ENCODE results near the gene HTRA2. TPM values are rescaled to one million over a fixed set of nuclear protein-coding genes. Genes with fewer than 3 reads are reported as not detected.

The HTRA2 gene
- total and polyA plus RNA-seq, 5 donors from 2014 or later: 25.8 to 34.1 (median 29.2) TPM

- Histone ChIP-seq H3K4me1 (ENCODE audit: control insufficient read depth, insufficient read depth, low read length, poor library complexity, severe bottlenecking) (peaks cover 33% of the 10 kb centered on the region), H3K27me3 (ENCODE audit: control insufficient read depth, insufficient read depth, low read length) (peaks cover 41% of the 10 kb centered on the region), H3K4me3 (ENCODE audit: low read depth, low read length) (no peak overlapping the region), H3K36me3 (ENCODE audit: control insufficient read depth, insufficient read depth, low read length) (no peaks in the 10 kb centered on the region), H3K9me3 (ENCODE audit: control insufficient read depth in 2 of 2, low read length in 2 of 2) (no peaks in the 10 kb centered on the region), H3K27ac (ENCODE audit: insufficient read depth, low read length, poor library complexity, severe bottlenecking) (no peak overlapping the region)
- H3K27me3 Mint-ChIP-seq: peaks cover 77% of the 10 kb centered on the region
- H3K4me1 Mint-ChIP-seq: peaks cover 0 to 29% (median 4%) of the 10 kb centered on the region in 4 donors
- peaks cover 4% of the 10 kb centered on the region for H3K36me3 Mint-ChIP-seq
- no peak for ATAC-seq (ENCODE audit: low read depth in 2 of 2)
- peak in 1 of 3 donors; percentile 45 for DNase-seq
- H3K9me3 Mint-ChIP-seq: peaks cover 0 to 13% (median 0%) of the 10 kb centered on the region in 7 donors
- H3K27ac Mint-ChIP-seq: no peak overlapping the region
- peak overlapping the region; percentile 21 to 85 (median 58) for H3K4me3 Mint-ChIP-seq
Measured at GRCh38 chr2:74515271-74515980, 14.3 kb upstream of the HTRA2 start.

GRCh38 chr2:74515981-74516633, 13.6 kb upstream of the HTRA2 start:
- peaks cover 33% of the 10 kb centered on the region for H3K4me1 ChIP-seq (ENCODE audit: control insufficient read depth, insufficient read depth, low read length, poor library complexity, severe bottlenecking)
- no peak overlapping the region for H3K27ac ChIP-seq (ENCODE audit: insufficient read depth, low read length, poor library complexity, severe bottlenecking)
- H3K9me3 ChIP-seq (ENCODE audit: control insufficient read depth in 2 of 2, low read length in 2 of 2): no peaks in the 10 kb centered on the region
- H3K36me3 ChIP-seq (ENCODE audit: control insufficient read depth, insufficient read depth, low read length): no peaks in the 10 kb centered on the region
- peaks cover 42% of the 10 kb centered on the region for H3K27me3 ChIP-seq (ENCODE audit: control insufficient read depth, insufficient read depth, low read length)
- no peak overlapping the region for H3K4me3 ChIP-seq (ENCODE audit: low read depth, low read length)
- peaks cover 0 to 29% (median 2%) of the 10 kb centered on the region in 4 donors for H3K4me1 Mint-ChIP-seq
- DNase-seq (peak; percentile 52 to 85 (median 71)), ATAC-seq (ENCODE audit: low read depth in 2 of 2) (peak; percentile 75 to 77)
- no peak overlapping the region for H3K27ac Mint-ChIP-seq
- peaks cover 79% of the 10 kb centered on the region for H3K27me3 Mint-ChIP-seq
- H3K36me3 Mint-ChIP-seq: peaks cover 4% of the 10 kb centered on the region
- peak overlapping the region in 3 of 4 donors; percentile 74 to 86 (median 85) for H3K4me3 Mint-ChIP-seq
- peaks cover 0 to 12% (median 0%) of the 10 kb centered on the region in 7 donors for H3K9me3 Mint-ChIP-seq

- H3K4me1 ChIP-seq (ENCODE audit: control insufficient read depth, insufficient read depth, low read length, poor library complexity, severe bottlenecking): peaks cover 33% of the 10 kb centered on the region
- peaks cover 4% of the 10 kb centered on the region for H3K36me3 Mint-ChIP-seq
- peaks cover 0 to 12% (median 0%) of the 10 kb centered on the region in 7 donors for H3K9me3 Mint-ChIP-seq
- DNase-seq (no peak), ATAC-seq (ENCODE audit: low read depth in 2 of 2) (no peak)
- peaks cover 80% of the 10 kb centered on the region for H3K27me3 Mint-ChIP-seq
- H3K27ac ChIP-seq (ENCODE audit: insufficient read depth, low read length, poor library complexity, severe bottlenecking): no peak overlapping the region
- peak overlapping the region; percentile 58 to 86 (median 80) for H3K4me3 Mint-ChIP-seq
- H3K9me3 ChIP-seq (ENCODE audit: control insufficient read depth in 2 of 2, low read length in 2 of 2): no peaks in the 10 kb centered on the region
- H3K27ac Mint-ChIP-seq: no peak overlapping the region
- H3K4me3 ChIP-seq (ENCODE audit: low read depth, low read length): no peak overlapping the region
- H3K27me3 ChIP-seq (ENCODE audit: control insufficient read depth, insufficient read depth, low read length): peaks cover 42% of the 10 kb centered on the region
- peaks cover 0 to 29% (median 2%) of the 10 kb centered on the region in 4 donors for H3K4me1 Mint-ChIP-seq
- H3K36me3 ChIP-seq (ENCODE audit: control insufficient read depth, insufficient read depth, low read length): no peaks in the 10 kb centered on the region
Measured at GRCh38 chr2:74516650-74517049, 13.1 kb upstream of the HTRA2 start.

GRCh38 chr2:74522516-74522915, 7.2 kb upstream of the HTRA2 start:
- peaks cover 18% of the 10 kb centered on the region for H3K36me3 Mint-ChIP-seq
- peaks cover 0 to 7% (median 0%) of the 10 kb centered on the region in 7 donors for H3K9me3 Mint-ChIP-seq
- H3K27ac ChIP-seq (ENCODE audit: insufficient read depth, low read length, poor library complexity, severe bottlenecking): no peak overlapping the region
- H3K9me3 ChIP-seq (ENCODE audit: control insufficient read depth in 2 of 2, low read length in 2 of 2): no peaks in the 10 kb centered on the region
- H3K4me1 ChIP-seq (ENCODE audit: control insufficient read depth, insufficient read depth, low read length, poor library complexity, severe bottlenecking): no peaks in the 10 kb centered on the region
- DNase-seq (no peak), ATAC-seq (ENCODE audit: low read depth in 2 of 2) (no peak)
- H3K4me3 ChIP-seq (ENCODE audit: low read depth, low read length): no peak overlapping the region
- peaks cover 0 to 15% (median 3%) of the 10 kb centered on the region in 4 donors for H3K4me1 Mint-ChIP-seq
- H3K36me3 ChIP-seq (ENCODE audit: control insufficient read depth, insufficient read depth, low read length): peaks cover 15% of the 10 kb centered on the region
- peak overlapping the region in 2 of 4 donors; percentile 7 to 48 for H3K4me3 Mint-ChIP-seq
- no peak overlapping the region for H3K27ac Mint-ChIP-seq
- H3K27me3 ChIP-seq (ENCODE audit: control insufficient read depth, insufficient read depth, low read length): peaks cover 28% of the 10 kb centered on the region
- H3K27me3 Mint-ChIP-seq: peaks cover 51% of the 10 kb centered on the region

GRCh38 chr2:74524005-74524404, 5.7 kb upstream of the HTRA2 start:
- no peak overlapping the region for H3K27ac ChIP-seq (ENCODE audit: insufficient read depth, low read length, poor library complexity, severe bottlenecking)
- no peak for ATAC-seq (ENCODE audit: low read depth in 2 of 2)
- no peak overlapping the region for H3K4me3 ChIP-seq (ENCODE audit: low read depth, low read length)
- Mint-ChIP-seq H3K4me1 (peaks cover 0 to 29% (median 12%) of the 10 kb centered on the region in 4 donors), H3K4me3 (no peak overlapping the region), H3K27ac (no peak overlapping the region), H3K36me3 (peaks cover 27% of the 10 kb centered on the region), H3K9me3 (peaks cover 0 to 1% (median 0%) of the 10 kb centered on the region in 7 donors), H3K27me3 (peaks cover 36% of the 10 kb centered on the region)
- H3K9me3 ChIP-seq (ENCODE audit: control insufficient read depth in 2 of 2, low read length in 2 of 2): no peaks in the 10 kb centered on the region
- no peak for DNase-seq
- H3K4me1 ChIP-seq (ENCODE audit: control insufficient read depth, insufficient read depth, low read length, poor library complexity, severe bottlenecking): peaks cover 5% of the 10 kb centered on the region
- peaks cover 13% of the 10 kb centered on the region for H3K27me3 ChIP-seq (ENCODE audit: control insufficient read depth, insufficient read depth, low read length)
- peaks cover 23% of the 10 kb centered on the region for H3K36me3 ChIP-seq (ENCODE audit: control insufficient read depth, insufficient read depth, low read length)

- H3K27me3 Mint-ChIP-seq: peaks cover 24% of the 10 kb centered on the region
- no peak for ATAC-seq (ENCODE audit: low read depth in 2 of 2)
Measured at GRCh38 chr2:74524955-74525716, 4.6 kb upstream of the HTRA2 start.

More at GRCh38 chr2:74524955-74525716, 4.6 kb upstream of the HTRA2 start:
- H3K36me3 ChIP-seq (ENCODE audit: control insufficient read depth, insufficient read depth, low read length): peaks cover 23% of the 10 kb centered on the region
- peaks cover 3% of the 10 kb centered on the region for H3K27me3 ChIP-seq (ENCODE audit: control insufficient read depth, insufficient read depth, low read length)
- H3K4me1 ChIP-seq (ENCODE audit: control insufficient read depth, insufficient read depth, low read length, poor library complexity, severe bottlenecking): peaks cover 10% of the 10 kb centered on the region
- H3K4me3 ChIP-seq (ENCODE audit: low read depth, low read length): no peak overlapping the region
- no peak overlapping the region for H3K27ac ChIP-seq (ENCODE audit: insufficient read depth, low read length, poor library complexity, severe bottlenecking)
- Mint-ChIP-seq H3K4me3 (peak overlapping the region in 1 of 4 donors; percentile 5), H3K36me3 (peaks cover 27% of the 10 kb centered on the region), H3K9me3 (peaks cover 0 to 1% (median 0%) of the 10 kb centered on the region in 7 donors), H3K4me1 (peaks cover 0 to 31% (median 14%) of the 10 kb centered on the region in 4 donors), H3K27ac (no peak overlapping the region)
- H3K9me3 ChIP-seq (ENCODE audit: control insufficient read depth in 2 of 2, low read length in 2 of 2): no peaks in the 10 kb centered on the region
- DNase-seq: no peak

Data from CD4-positive, CD25-positive, alpha-beta regulatory T cell (primary cell).